ENCODE measurements around the gene ROR2.

Gene ROR2

GRCh38 chr9:91680106-91680505 lies 269.9 kb downstream of the ROR2 start:
- no peak for DNase-seq (ENCODE audit: low spot score)
- no peak for TF ChIP-seq CTCF (IDR thresholded peaks at IDR 0.05; ENCODE audit: extremely low read depth, missing control alignments)

DNA sequence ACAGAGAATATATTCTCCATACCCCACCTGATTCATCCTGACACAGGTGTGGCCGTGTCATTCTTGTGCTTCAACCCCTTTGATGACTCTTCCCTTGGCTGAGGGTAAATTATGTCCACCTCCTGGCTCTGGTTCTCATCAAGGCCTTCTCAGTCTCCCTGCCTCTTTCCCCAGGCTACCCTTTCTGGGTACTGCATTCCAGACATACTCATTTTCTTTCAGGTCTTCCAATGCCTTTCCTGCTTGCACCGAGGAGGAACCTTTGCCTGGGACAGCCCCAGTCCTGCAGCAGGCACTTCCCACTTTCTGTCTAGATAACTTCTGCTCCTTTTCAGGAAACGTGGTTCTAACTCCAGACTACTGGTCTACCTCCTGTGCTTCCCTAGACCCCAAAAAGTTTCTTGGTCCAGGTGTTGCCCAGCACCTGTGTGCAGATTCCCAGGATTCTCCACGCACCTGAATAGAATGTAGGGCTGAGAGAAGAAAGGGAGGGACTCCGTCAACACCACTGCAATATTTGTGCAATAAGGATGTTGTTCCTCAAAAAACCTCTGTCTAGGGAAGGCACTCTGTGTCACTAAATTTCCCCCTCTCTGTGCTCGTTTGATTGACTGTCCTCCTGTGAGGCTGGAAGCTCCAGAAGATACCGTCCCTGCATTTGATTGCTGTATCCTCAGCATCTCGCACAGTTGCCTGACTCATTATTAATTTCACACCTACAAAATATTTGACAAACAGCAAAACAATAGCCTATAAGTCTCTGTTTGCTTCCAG lies 271.0 kb downstream of the ROR2 start:
- no peak for DNase-seq (ENCODE audit: low spot score)
- TF ChIP-seq CTCF (IDR thresholded peaks at IDR 0.05; ENCODE audit: extremely low read depth, missing control alignments), result no peak

DNA sequence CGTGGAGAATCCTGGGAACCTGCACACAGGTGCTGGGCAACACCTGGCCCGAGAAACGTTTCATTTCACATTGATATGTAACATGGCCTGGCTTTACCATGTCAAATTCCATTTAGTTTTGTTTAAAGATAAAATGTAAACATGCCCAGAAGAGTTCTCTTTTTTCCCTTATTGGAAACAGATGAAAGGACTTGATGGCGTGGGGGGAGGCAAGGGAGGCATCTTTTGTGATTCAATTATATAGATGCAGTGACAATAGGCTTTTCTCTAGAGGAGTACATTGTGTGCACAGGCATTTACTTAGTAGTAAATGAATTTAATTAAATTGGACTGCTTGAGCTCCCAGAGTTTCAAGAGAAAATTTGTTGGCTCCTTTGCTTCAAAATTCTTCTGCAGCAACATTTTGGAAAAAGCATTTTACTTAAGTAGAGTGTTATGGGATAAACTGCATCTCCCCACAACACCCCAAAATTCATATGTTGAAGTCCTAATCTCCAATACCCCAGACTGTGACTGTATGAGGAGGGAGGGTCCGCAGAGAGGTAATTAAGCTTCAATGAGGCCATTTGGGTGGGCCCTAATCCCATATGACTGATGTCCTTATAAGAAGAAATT lies 272.1 kb downstream of the ROR2 start:
- DNase-seq (ENCODE audit: low spot score), result no peak
- TF ChIP-seq CTCF (IDR thresholded peaks at IDR 0.05; ENCODE audit: extremely low read depth, missing control alignments), result no peak

DNA sequence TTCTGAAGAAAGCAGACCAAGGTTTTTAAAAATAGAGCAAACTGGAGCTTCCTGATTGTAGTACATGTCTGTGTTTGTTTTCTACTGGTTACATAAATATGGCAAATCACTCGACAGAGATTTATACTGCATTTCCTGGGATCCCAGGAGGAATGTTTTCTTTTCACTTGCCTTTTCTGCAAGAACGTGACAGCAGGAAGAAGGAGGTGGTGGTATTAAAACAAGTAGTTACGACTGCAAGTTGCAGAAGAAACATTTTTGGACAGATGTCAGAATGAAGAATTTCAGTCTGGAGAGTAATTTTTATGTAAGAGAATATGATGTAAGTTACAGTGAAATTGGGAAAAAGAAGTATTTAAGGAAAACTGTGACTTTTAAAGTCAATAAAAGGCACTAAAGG lies 272.7 kb downstream of the ROR2 start:
- TF ChIP-seq CTCF (IDR thresholded peaks at IDR 0.05; ENCODE audit: extremely low read depth, missing control alignments), result no peak
- DNase-seq (ENCODE audit: low spot score), result no peak

- no peak for DNase-seq (ENCODE audit: low spot score)
- no peak for TF ChIP-seq CTCF (IDR thresholded peaks at IDR 0.05; ENCODE audit: extremely low read depth, missing control alignments)
These were observed 274.0 kb downstream of the ROR2 start for GRCh38 chr9:91676046-91676445.

DNA sequence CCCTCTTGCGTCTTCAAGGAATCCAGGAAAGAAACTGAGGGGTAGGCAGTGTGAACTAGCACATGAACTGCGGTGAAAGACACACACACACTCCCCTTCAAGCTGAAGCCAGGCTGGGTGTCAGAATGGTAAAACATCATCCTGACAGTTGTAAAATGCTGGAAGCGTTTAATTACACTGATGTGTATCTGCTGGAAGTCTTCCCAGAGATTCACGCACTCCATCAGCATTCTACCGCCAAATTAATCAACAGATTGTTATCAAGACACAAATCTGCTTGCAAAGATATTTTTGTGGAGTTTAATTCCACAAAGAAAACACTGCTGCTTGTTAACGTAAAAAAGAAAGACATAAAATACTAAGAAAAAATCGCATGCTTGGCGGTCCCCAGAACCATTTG lies 285.4 kb downstream of the ROR2 start:
- TF ChIP-seq CTCF (IDR thresholded peaks at IDR 0.05; ENCODE audit: extremely low read depth, missing control alignments), result no peak
- DNase-seq (ENCODE audit: low spot score), result no peak

GRCh38 chr9:91663858-91664257 lies 286.2 kb downstream of the ROR2 start:
- DNase-seq (ENCODE audit: low spot score), result no peak
- TF ChIP-seq CTCF (IDR thresholded peaks at IDR 0.05; ENCODE audit: extremely low read depth, missing control alignments), result no peak
